Duodenal mucosa (tissue), 2 donors: ENCODE measurements around the gene DAB1.

ENCODE experiments used
- H3K27ac ChIP-seq: one replicate; pipeline ENCODE4 v1.7.0; 2013; ENCODE audit warnings: low read depth, low read length
- H3K27me3 ChIP-seq, 2 donors: one replicate each; pipeline ENCODE4 v1.7.0; 2013; ENCODE audit warnings: low read length in 2 of 2, control low read depth in 1 of 2; ENCODE audit not compliant: insufficient read depth in 2 of 2, control insufficient read depth in 1 of 2
- H3K36me3 ChIP-seq, 2 donors: one replicate each; pipeline ENCODE4 v1.7.0; 2013; ENCODE audit warnings: low read length in 2 of 2, control low read depth in 1 of 2; ENCODE audit not compliant: insufficient read depth in 2 of 2, control insufficient read depth in 1 of 2
- H3K4me1 ChIP-seq, 2 donors: one replicate each; pipeline ENCODE4 v1.7.0; 2013; ENCODE audit warnings: low read length in 2 of 2, control low read depth in 1 of 2; ENCODE audit not compliant: insufficient read depth in 2 of 2, control insufficient read depth in 1 of 2
- H3K4me3 ChIP-seq, 2 donors: one replicate each; pipeline ENCODE4 v1.7.0; 2013; ENCODE audit warnings: low read length in 2 of 2, low read depth in 1 of 2
- H3K9ac ChIP-seq, 2 donors: one replicate each; pipeline ENCODE4 v1.7.0; 2013; ENCODE audit warnings: low read length in 2 of 2, low read depth in 1 of 2
- H3K9me3 ChIP-seq, 2 donors: one replicate each; pipeline ENCODE4 v1.7.0; 2013; ENCODE audit warnings: low read length in 2 of 2, control low read depth in 1 of 2; ENCODE audit not compliant: control insufficient read depth in 1 of 2

DAB1 gene

DNA sequence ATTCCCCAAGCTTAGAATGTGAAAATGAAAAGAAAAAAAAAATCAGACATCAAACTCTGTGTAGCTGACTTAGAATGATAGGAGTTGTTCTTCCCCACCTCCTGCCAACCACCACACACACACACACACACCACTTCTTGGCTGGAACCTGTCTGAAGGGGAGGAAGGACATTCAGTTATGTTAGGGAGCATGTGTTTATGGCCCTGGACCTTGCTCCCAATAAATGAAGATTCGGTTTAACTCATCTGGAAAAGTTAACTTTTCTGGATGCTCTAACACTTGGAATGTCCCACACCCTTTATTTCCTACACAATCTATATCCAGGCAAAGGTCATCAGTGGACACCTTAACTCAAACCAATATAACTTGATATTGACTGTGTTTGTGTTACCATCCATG is 112.4 kb downstream of the DAB1 start:
- Histone ChIP-seq H3K27ac (no peak overlapping the region), H3K9me3 (no peaks in the 10 kb centered on the region), H3K4me3 (no peak overlapping the region), H3K9ac (no peak overlapping the region), H3K36me3 (no peaks in the 10 kb centered on the region), H3K27me3 (no peaks in the 10 kb centered on the region), H3K4me1 (peaks cover 25 to 36% of the 10 kb centered on the region in 2 donors)

GRCh38 chr1:57311006-57311405 is 112.9 kb downstream of the DAB1 start:
- no peaks in the 10 kb centered on the region for H3K36me3 ChIP-seq
- H3K27me3 ChIP-seq, result no peaks in the 10 kb centered on the region
- no peak overlapping the region for H3K27ac ChIP-seq

GRCh38 chr1:57309630-57310029 is 114.2 kb downstream of the DAB1 start:
- H3K9ac ChIP-seq, result peak overlapping the region in 1 of 2 donors; percentile 37
- H3K36me3 ChIP-seq, result no peaks in the 10 kb centered on the region
- H3K4me3 ChIP-seq, result peak overlapping the region; percentile 29 to 38
- H3K27ac ChIP-seq, result no peak overlapping the region
- H3K9me3 ChIP-seq, result no peaks in the 10 kb centered on the region
- H3K27me3 ChIP-seq, result no peaks in the 10 kb centered on the region
- H3K4me1 ChIP-seq, result peaks cover 25 to 36% of the 10 kb centered on the region in 2 donors

More at GRCh38 chr1:57311006-57311405, 112.9 kb downstream of the DAB1 start:
- H3K9ac ChIP-seq, result no peak overlapping the region
- H3K9me3 ChIP-seq, result no peaks in the 10 kb centered on the region
- peaks cover 25 to 36% of the 10 kb centered on the region in 2 donors for H3K4me1 ChIP-seq
- H3K4me3 ChIP-seq, result no peak overlapping the region

- H3K27ac ChIP-seq, result no peak overlapping the region
These were observed 116.3 kb downstream of the DAB1 start for GRCh38 chr1:57307392-57308170.

DNA sequence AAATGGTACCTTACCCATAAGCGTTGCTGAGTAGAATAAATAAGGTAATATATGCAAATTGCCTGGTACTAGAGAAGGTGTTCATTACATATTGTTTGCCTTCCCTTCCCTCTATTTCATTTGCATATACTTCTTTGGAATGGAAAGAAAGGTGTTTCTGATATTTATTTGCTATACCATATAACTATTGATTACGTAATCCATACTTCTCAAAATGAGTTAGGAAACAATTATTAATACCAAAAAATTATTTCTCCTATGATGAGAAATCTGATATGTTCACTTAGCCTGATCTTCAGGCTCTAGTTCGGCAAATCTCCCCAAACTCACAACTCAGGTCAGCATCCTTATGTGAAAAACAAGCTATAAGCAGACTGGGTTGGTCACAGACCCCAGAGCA is 119.3 kb downstream of the DAB1 start:
- Histone ChIP-seq H3K27ac (no peak overlapping the region), H3K4me3 (no peak overlapping the region), H3K9me3 (no peaks in the 10 kb centered on the region), H3K4me1 (peaks cover 10 to 17% of the 10 kb centered on the region in 2 donors), H3K27me3 (no peaks in the 10 kb centered on the region), H3K9ac (no peak overlapping the region), H3K36me3 (no peaks in the 10 kb centered on the region)

More at GRCh38 chr1:57307392-57308170, 116.3 kb downstream of the DAB1 start:
- peak overlapping the region; percentile 4 to 8 for H3K4me3 ChIP-seq
- H3K27me3 ChIP-seq, result no peaks in the 10 kb centered on the region
- no peaks in the 10 kb centered on the region for H3K36me3 ChIP-seq
- H3K4me1 ChIP-seq, result peaks cover 25 to 36% of the 10 kb centered on the region in 2 donors
- no peak overlapping the region for H3K9ac ChIP-seq
- H3K9me3 ChIP-seq, result no peaks in the 10 kb centered on the region

DNA sequence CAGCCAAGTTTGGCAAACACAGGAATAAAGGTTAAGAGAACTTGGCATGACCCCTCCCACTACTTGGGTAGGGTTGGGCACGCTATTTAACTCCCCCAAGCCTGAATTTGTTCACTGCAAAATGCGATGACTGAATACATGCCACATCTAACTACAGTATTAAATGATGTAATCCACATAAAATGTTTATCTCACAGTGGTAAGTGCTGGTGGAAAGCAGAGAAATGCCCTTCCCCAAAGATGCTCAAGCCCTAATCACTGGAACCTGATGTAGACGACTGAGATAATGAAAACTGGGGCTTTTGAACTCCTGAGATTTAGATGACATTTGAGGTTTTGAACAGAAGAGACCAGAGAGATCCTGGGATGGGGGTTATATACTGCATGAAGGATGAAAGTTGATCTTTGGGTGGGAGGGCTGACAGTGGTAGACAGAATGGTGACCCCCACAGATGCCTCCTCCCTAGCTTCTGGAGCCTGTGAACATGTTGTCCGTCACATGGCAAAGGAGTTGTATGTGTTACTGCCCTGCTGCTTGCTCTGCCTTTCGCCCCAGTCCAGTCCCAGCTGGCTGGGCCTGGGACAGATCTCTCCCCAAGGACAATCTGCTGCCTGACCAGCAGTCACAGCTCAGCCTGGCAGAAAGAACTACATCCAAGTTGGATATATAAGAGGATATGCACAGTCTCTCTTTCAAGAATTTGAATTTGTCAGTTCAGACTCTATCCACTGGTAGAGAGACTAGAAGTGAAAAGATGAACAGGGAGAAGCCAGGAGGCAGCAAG is 120.9 kb downstream of the DAB1 start:
- H3K9me3 ChIP-seq, result no peaks in the 10 kb centered on the region
- H3K9ac ChIP-seq, result no peak overlapping the region
- no peak overlapping the region for H3K27ac ChIP-seq
- H3K4me1 ChIP-seq, result peaks cover 10 to 12% of the 10 kb centered on the region in 2 donors
- H3K27me3 ChIP-seq, result no peaks in the 10 kb centered on the region
- no peak overlapping the region for H3K4me3 ChIP-seq
- H3K36me3 ChIP-seq, result no peaks in the 10 kb centered on the region

- no peaks in the 10 kb centered on the region for H3K9me3 ChIP-seq
- no peak overlapping the region for H3K9ac ChIP-seq
- no peak overlapping the region for H3K27ac ChIP-seq
- H3K36me3 ChIP-seq, result no peaks in the 10 kb centered on the region
- no peaks in the 10 kb centered on the region for H3K4me1 ChIP-seq
- H3K4me3 ChIP-seq, result no peak overlapping the region
- H3K27me3 ChIP-seq, result no peaks in the 10 kb centered on the region
These were observed 123.7 kb downstream of the DAB1 start for GRCh38 chr1:57300186-57300585.

DNA sequence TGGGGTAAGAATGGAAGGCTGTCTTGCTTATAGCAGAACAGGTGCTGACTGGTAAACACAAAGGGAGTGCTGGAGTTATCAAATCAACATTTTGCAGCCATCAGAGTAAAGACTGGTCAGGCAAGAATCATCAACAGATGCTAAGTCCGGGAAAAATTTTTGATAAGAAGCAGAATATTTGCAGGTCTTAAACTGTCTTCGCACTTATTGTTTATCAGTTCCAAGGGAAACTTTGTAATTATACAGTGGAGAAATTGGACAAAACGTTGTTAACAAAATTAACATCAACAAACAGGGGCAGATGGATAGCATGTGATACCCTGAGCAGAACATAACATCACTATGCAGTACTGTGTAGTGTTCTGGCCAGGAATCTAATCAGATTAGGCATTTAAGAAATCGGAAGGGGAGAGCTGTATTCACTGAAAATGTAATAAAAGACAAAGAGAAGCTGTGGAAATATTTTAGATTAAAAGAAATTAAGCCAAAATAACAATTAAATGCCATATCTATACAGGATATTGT is 127.1 kb downstream of the DAB1 start:
- Histone ChIP-seq H3K36me3 (no peaks in the 10 kb centered on the region), H3K27ac (no peak overlapping the region), H3K9ac (no peak overlapping the region), H3K9me3 (no peaks in the 10 kb centered on the region), H3K27me3 (no peaks in the 10 kb centered on the region), H3K4me1 (no peaks in the 10 kb centered on the region), H3K4me3 (no peak overlapping the region)

GRCh38 chr1:57295326-57295725 is 128.5 kb downstream of the DAB1 start:
- Histone ChIP-seq H3K27me3 (no peaks in the 10 kb centered on the region), H3K36me3 (no peaks in the 10 kb centered on the region), H3K4me3 (no peak overlapping the region)

DNA sequence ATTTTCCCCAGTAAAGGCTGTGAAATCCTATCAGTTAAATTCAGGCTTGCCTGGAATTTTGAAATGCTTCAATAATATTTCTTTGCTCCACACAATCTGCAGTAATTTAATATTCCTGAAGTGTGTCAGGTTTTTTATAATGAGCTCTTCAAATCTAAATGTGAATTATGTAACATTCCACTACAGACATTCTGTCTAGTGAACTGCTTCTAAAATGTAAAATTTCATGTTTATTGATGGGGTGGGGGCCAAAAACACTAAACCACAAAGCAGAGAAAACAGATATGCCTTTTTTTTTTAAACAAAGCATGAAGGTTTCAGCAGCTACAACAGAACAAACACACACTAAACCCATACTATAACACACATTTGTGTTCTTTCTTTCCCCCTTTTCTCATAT is 129.7 kb downstream of the DAB1 start:
- Histone ChIP-seq H3K4me1 (no peaks in the 10 kb centered on the region), H3K9ac (no peak overlapping the region), H3K27ac (no peak overlapping the region), H3K27me3 (no peaks in the 10 kb centered on the region), H3K9me3 (no peaks in the 10 kb centered on the region), H3K36me3 (no peaks in the 10 kb centered on the region), H3K4me3 (no peak overlapping the region)

More at GRCh38 chr1:57295326-57295725, 128.5 kb downstream of the DAB1 start:
- no peak overlapping the region for H3K27ac ChIP-seq
- no peaks in the 10 kb centered on the region for H3K4me1 ChIP-seq
- H3K9me3 ChIP-seq, result no peaks in the 10 kb centered on the region
- no peak overlapping the region for H3K9ac ChIP-seq
